ENCODE results near the gene WWOX. TPM values are rescaled to one million over a fixed set of nuclear protein-coding genes. Genes with fewer than 3 reads are reported as not detected.

Gene WWOX
- total and polyA plus RNA-seq, 2 donors (not counting 3 experiments of a cell fraction or from before 2014, with no cell fraction given) = 6.2 to 12.5 TPM

DNA sequence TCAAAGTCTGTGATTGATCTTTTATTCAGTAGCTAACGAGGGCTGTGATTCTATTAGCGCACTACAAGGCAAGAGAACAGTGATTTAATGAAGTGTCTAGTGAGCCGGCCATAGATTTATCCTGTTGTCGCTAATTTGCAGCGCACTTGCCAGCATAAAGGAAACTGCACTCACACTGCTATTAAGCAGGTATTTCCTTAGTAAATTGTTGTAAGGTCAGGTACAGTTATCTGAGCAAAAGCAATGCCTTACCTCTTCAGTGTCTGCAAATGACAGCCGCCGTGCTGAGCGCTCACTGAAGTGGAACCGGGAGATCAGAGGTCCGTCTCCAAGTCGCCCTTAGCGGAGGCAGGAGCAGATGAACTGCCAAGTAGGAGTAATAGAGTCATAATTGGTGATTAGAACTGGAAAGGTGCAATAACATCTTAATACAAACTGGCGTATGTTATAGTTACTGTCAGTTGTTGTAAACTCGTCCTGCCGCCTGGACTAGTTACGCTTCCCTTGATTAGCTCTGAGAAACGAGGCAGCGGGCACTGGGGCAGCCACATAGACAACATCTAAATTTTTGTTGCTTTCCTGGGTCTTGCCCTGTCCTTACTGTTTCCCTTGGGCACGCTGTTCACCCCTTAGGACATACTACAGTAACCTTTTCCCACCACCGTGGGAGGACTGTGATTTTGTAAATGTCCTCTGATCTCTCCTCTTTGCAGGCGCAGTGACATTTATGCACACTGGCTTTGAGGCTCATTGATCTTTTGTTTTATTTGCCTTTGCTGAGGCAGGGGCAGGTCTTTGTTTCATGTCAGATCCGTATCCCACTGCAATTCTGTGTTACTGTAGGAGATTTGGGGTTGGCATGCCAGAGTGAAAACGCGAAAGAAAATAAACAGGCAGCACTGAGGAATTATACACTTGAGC is 363.1 kb downstream of the WWOX start:
- no peaks in the 10 kb centered on the region for H3K4me1 ChIP-seq (ENCODE audit: control insufficient read depth, extremely low read depth, insufficient read depth, low read length)
- H3K4me3 ChIP-seq (replicated peaks in 1 of 3; ENCODE audit: insufficient read depth in 1 of 3, low read depth in 1 of 3, low read length in 3 of 3) = no peak overlapping the region
- no peak for FAIRE-seq
- H3K9me1 ChIP-seq (replicated peaks; ENCODE audit: control insufficient read depth, extremely low read depth, insufficient read depth, low read length) = no peaks in the 10 kb centered on the region
- no peaks in the 10 kb centered on the region for H3K79me2 ChIP-seq (ENCODE audit: control insufficient read depth, insufficient read depth, low read length)
- H3K36me3 ChIP-seq (ENCODE audit: control insufficient read depth in 2 of 2, extremely low read depth in 1 of 2, insufficient read depth in 2 of 2, low read length in 2 of 2) = no peaks in the 10 kb centered on the region
- dilution Hi-C loops (cut with MboI; ENCODE audit: extremely low pct_ligation_motif_present, low sequenced_read_pairs) = no loop called here
- ChIA-PET CTCF (no interaction called here), POLR2A (no interaction called here)
- no peaks in the 10 kb centered on the region for H4K20me1 ChIP-seq (replicated peaks; ENCODE audit: control insufficient read depth, extremely low read depth, insufficient read depth, low read length)
- no peak for DNase-seq (ENCODE audit: low read depth, low spot score)
- BruUV-seq (replicated peaks) = no TSS peak
- no peak for TF ChIP-seq GATA2 (IDR thresholded peaks at IDR 0.05; ENCODE audit: insufficient read depth, insufficient read length, low read depth, low read length)
- TF ChIP-seq JUN (IDR thresholded peaks at IDR 0.05; ENCODE audit: borderline replicate concordance, insufficient read depth, insufficient read length, low read depth) = no peak
- TF ChIP-seq POLR2A (IDR thresholded peaks at IDR 0.05; ENCODE audit: low read depth, low read length) = no peak
- TF ChIP-seq, protein P1, sequence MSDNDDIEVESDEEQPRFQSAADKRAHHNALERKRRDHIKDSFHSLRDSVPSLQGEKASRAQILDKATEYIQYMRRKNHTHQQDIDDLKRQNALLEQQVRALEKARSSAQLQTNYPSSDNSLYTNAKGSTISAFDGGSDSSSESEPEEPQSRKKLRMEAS (IDR thresholded peaks at IDR 0.05; ENCODE audit: insufficient read depth, insufficient read length) = no peak
- TF ChIP-seq EZH2 (IDR thresholded peaks at IDR 0.05; ENCODE audit: borderline replicate concordance, low read depth, low read length, severe bottlenecking) = no peak
- TF ChIP-seq FOS (IDR thresholded peaks at IDR 0.05; ENCODE audit: borderline replicate concordance, insufficient read depth, low read length) = no peak
- TF ChIP-seq MYC (IDR thresholded peaks at IDR 0.05; ENCODE audit: low read depth, low read length) = no peak
- TF ChIP-seq, protein P2, sequence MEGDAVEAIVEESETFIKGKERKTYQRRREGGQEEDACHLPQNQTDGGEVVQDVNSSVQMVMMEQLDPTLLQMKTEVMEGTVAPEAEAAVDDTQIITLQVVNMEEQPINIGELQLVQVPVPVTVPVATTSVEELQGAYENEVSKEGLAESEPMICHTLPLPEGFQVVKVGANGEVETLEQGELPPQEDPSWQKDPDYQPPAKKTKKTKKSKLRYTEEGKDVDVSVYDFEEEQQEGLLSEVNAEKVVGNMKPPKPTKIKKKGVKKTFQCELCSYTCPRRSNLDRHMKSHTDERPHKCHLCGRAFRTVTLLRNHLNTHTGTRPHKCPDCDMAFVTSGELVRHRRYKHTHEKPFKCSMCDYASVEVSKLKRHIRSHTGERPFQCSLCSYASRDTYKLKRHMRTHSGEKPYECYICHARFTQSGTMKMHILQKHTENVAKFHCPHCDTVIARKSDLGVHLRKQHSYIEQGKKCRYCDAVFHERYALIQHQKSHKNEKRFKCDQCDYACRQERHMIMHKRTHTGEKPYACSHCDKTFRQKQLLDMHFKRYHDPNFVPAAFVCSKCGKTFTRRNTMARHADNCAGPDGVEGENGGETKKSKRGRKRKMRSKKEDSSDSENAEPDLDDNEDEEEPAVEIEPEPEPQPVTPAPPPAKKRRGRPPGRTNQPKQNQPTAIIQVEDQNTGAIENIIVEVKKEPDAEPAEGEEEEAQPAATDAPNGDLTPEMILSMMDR (IDR thresholded peaks at IDR 0.05; ENCODE audit: extremely low read depth in 1 of 2, insufficient read depth in 1 of 2, low read depth in 1 of 2, low read length in 2 of 2) = no peak
- TF ChIP-seq POLR2AphosphoS5 (IDR thresholded peaks at IDR 0.05; ENCODE audit: insufficient read depth, low read depth, low read length) = no peak
- no peak overlapping the region for H3K4me2 ChIP-seq (ENCODE audit: insufficient read depth, low read length)
- intact Hi-C loops (cut with micrococcal nuclease) = no loop called here
- H3K27ac ChIP-seq (ENCODE audit: insufficient read depth, low read depth, low read length) = no peak overlapping the region
- H3K27me3 ChIP-seq (ENCODE audit: control insufficient read depth in 2 of 2, insufficient read depth in 2 of 2, low read length in 2 of 2) = no peaks in the 10 kb centered on the region
- no peak overlapping the region for H3K9ac ChIP-seq (replicated peaks; ENCODE audit: extremely low read depth, insufficient read depth, low read length)
- no peak overlapping the region for H2AFZ ChIP-seq (ENCODE audit: low read depth, low read length)
- peaks cover 5% of the 10 kb centered on the region for H3K9me3 ChIP-seq (replicated peaks; ENCODE audit: control insufficient read depth, insufficient read depth, low read length)
